ENCODE measurements around the gene ARHGDIG.
"Not testable (repeated sequence)": the region's sequence is repeated elsewhere in the genome, so short reads cannot be mapped to it uniquely, and the experiment has no call there.

The ARHGDIG gene

GRCh38 chr16:264440-264951 lies 15.9 kb upstream of the ARHGDIG start:
- TF ChIP-seq CTCF (IDR thresholded peaks at IDR 0.05; ENCODE audit: low read depth, low read length): no peak
- H3K4me3 ChIP-seq (ENCODE audit: low read depth, low read length): no peak overlapping the region

- no peak for TF ChIP-seq CTCF (IDR thresholded peaks at IDR 0.05; ENCODE audit: low read depth, low read length)
- H3K4me3 ChIP-seq (ENCODE audit: low read depth, low read length): no peak overlapping the region
Observed at GRCh38 chr16:265002-265529, 15.3 kb upstream of the ARHGDIG start.

GRCh38 chr16:265711-266110 lies 14.7 kb upstream of the ARHGDIG start:
- no peak for TF ChIP-seq CTCF (IDR thresholded peaks at IDR 0.05; ENCODE audit: low read depth, low read length)
- H3K4me3 ChIP-seq (ENCODE audit: low read depth, low read length): no peak overlapping the region

- H3K4me3 ChIP-seq (ENCODE audit: low read depth, low read length): no peak overlapping the region
- TF ChIP-seq CTCF (IDR thresholded peaks at IDR 0.05; ENCODE audit: low read depth, low read length): no peak
Observed at GRCh38 chr16:266258-267164, 13.9 kb upstream of the ARHGDIG start.

GRCh38 chr16:267562-267961 lies 12.8 kb upstream of the ARHGDIG start:
- H3K4me3 ChIP-seq (ENCODE audit: low read depth, low read length): not testable (repeated sequence)

GRCh38 chr16:268141-269053 lies 12.0 kb upstream of the ARHGDIG start:
- H3K4me3 ChIP-seq (ENCODE audit: low read depth, low read length): no peak overlapping the region
- TF ChIP-seq CTCF (IDR thresholded peaks at IDR 0.05; ENCODE audit: low read depth, low read length): no peak

GRCh38 chr16:269061-269796 lies 11.2 kb upstream of the ARHGDIG start:
- no peak for TF ChIP-seq CTCF (IDR thresholded peaks at IDR 0.05; ENCODE audit: low read depth, low read length)
- H3K4me3 ChIP-seq (ENCODE audit: low read depth, low read length): no peak overlapping the region
